ENCODE results near the gene FAM210B. TPM values are rescaled to one million over a fixed set of nuclear protein-coding genes. Genes with fewer than 3 reads are reported as not detected.

Gene FAM210B
- total and polyA plus RNA-seq, 5 experiments from 2014 or later = 25.2 to 32.9 (median 27.8) TPM

- H3K27ac Mint-ChIP-seq = peak overlapping the region in 1 of 10 donors; percentile 12
- no peak for DNase-seq
- H3K9me3 Mint-ChIP-seq = no peaks in the 10 kb centered on the region
- no peak for ATAC-seq
- H3K4me1 Mint-ChIP-seq = peaks cover 7 to 24% (median 17%) of the 10 kb centered on the region in 4 donors
- no peaks in the 10 kb centered on the region for H3K27me3 Mint-ChIP-seq
- POLR2A ChIA-PET = no interaction called here
- no peak overlapping the region for H3K4me3 Mint-ChIP-seq
- H3K36me3 Mint-ChIP-seq = peaks cover 5 to 30% (median 17%) of the 10 kb centered on the region in 3 donors
Observed at GRCh38 chr20:56362833-56363413, 4.1 kb downstream of the FAM210B start.

- DNase-seq = no peak
- H3K4me1 Mint-ChIP-seq = peaks cover 7 to 19% (median 15%) of the 10 kb centered on the region in 4 donors
- peaks cover 5 to 34% (median 17%) of the 10 kb centered on the region in 3 donors for H3K36me3 Mint-ChIP-seq
- H3K27me3 Mint-ChIP-seq = no peaks in the 10 kb centered on the region
- H3K9me3 Mint-ChIP-seq = no peaks in the 10 kb centered on the region
- peak overlapping the region in 1 of 10 donors; percentile 10 for H3K4me3 Mint-ChIP-seq
- no peak overlapping the region for H3K27ac Mint-ChIP-seq
- POLR2A ChIA-PET = no interaction called here
- no peak for ATAC-seq
Observed at GRCh38 chr20:56363491-56363890, 4.7 kb downstream of the FAM210B start.

GRCh38 chr20:56368351-56369134 is 9.8 kb downstream of the FAM210B start:
- Mint-ChIP-seq H3K36me3 (peaks cover 5 to 34% (median 19%) of the 10 kb centered on the region in 3 donors), H3K4me3 (no peak overlapping the region), H3K9me3 (no peaks in the 10 kb centered on the region), H3K4me1 (peaks cover 0 to 6% (median 0%) of the 10 kb centered on the region in 4 donors), H3K27ac (no peak overlapping the region), H3K27me3 (no peaks in the 10 kb centered on the region)
- POLR2A ChIA-PET = no interaction called here
- no peak for ATAC-seq
- no peak for DNase-seq

- POLR2A ChIA-PET = no interaction called here
Observed at GRCh38 chr20:56369179-56369578, 10.4 kb downstream of the FAM210B start.

GRCh38 chr20:56371977-56372376 is 13.2 kb downstream of the FAM210B start:
- DNase-seq (no peak), ATAC-seq (no peak)
- Mint-ChIP-seq H3K36me3 (peaks cover under 1 to 13% (median 4%) of the 10 kb centered on the region in 3 donors), H3K4me3 (no peak overlapping the region), H3K9me3 (no peaks in the 10 kb centered on the region), H3K27me3 (no peaks in the 10 kb centered on the region), H3K4me1 (peaks cover 0 to 8% (median 3%) of the 10 kb centered on the region in 4 donors), H3K27ac (no peak overlapping the region)
- POLR2A ChIA-PET = interaction anchor here (0.6 to 1.1 kb wide), 2 partner anchors 13 to 21 kb away, joined by 3 to 4 read pairs; partner anchors contain the start of gene FAM210B

More at GRCh38 chr20:56369179-56369578, 10.4 kb downstream of the FAM210B start:
- Mint-ChIP-seq H3K27me3 (no peaks in the 10 kb centered on the region), H3K36me3 (peaks cover 5 to 34% (median 15%) of the 10 kb centered on the region in 3 donors), H3K4me3 (no peak overlapping the region), H3K4me1 (peaks cover 0 to 6% (median 1%) of the 10 kb centered on the region in 4 donors), H3K9me3 (no peaks in the 10 kb centered on the region), H3K27ac (no peak overlapping the region)
- no peak for ATAC-seq
- no peak for DNase-seq

- Mint-ChIP-seq H3K4me1 (peaks cover 0 to 8% (median 3%) of the 10 kb centered on the region in 4 donors), H3K9me3 (no peaks in the 10 kb centered on the region), H3K27ac (peak overlapping the region in 2 of 10 donors; percentile 1 to 5), H3K27me3 (no peaks in the 10 kb centered on the region), H3K36me3 (peaks cover 0 to 5% (median 2%) of the 10 kb centered on the region in 3 donors), H3K4me3 (no peak overlapping the region)
- POLR2A ChIA-PET = interaction anchor here (1.1 kb wide), 1 partner anchor 14 kb away, joined by 4 read pairs; the partner anchor contains the start of gene FAM210B
- no peak for DNase-seq
- ATAC-seq = no peak
Observed at GRCh38 chr20:56372850-56373249, 14.1 kb downstream of the FAM210B start.

GRCh38 chr20:56373942-56374341 is 15.2 kb downstream of the FAM210B start:
- no peak overlapping the region for H3K27ac Mint-ChIP-seq
- POLR2A ChIA-PET = no interaction called here
- H3K9me3 Mint-ChIP-seq = no peaks in the 10 kb centered on the region
- H3K36me3 Mint-ChIP-seq = peaks cover 0 to 3% (median 0%) of the 10 kb centered on the region in 3 donors
- ATAC-seq (no peak), DNase-seq (no peak)
- no peak overlapping the region for H3K4me3 Mint-ChIP-seq
- H3K4me1 Mint-ChIP-seq = peaks cover 0 to 8% (median 3%) of the 10 kb centered on the region in 4 donors
- no peaks in the 10 kb centered on the region for H3K27me3 Mint-ChIP-seq

- no peak for ATAC-seq
- Mint-ChIP-seq H3K4me3 (no peak overlapping the region), H3K9me3 (no peaks in the 10 kb centered on the region), H3K4me1 (peaks cover 0 to 8% (median 3%) of the 10 kb centered on the region in 4 donors), H3K27ac (no peak overlapping the region), H3K27me3 (no peaks in the 10 kb centered on the region), H3K36me3 (peaks cover 0 to 2% (median 0%) of the 10 kb centered on the region in 3 donors)
- POLR2A ChIA-PET = no interaction called here
- no peak for DNase-seq
Observed at GRCh38 chr20:56376331-56376730, 17.6 kb downstream of the FAM210B start.

GRCh38 chr20:56378386-56378785 is 19.6 kb downstream of the FAM210B start:
- Mint-ChIP-seq H3K36me3 (peaks cover 0 to 3% (median 2%) of the 10 kb centered on the region in 3 donors), H3K4me3 (no peak overlapping the region), H3K27ac (no peak overlapping the region), H3K9me3 (no peaks in the 10 kb centered on the region), H3K27me3 (no peaks in the 10 kb centered on the region), H3K4me1 (peaks cover 0 to 8% (median 0%) of the 10 kb centered on the region in 4 donors)
- ATAC-seq (no peak), DNase-seq (no peak)
- POLR2A ChIA-PET = no interaction called here

GRCh38 chr20:56380375-56380774 is 21.6 kb downstream of the FAM210B start:
- DNase-seq (no peak), ATAC-seq (no peak)
- Mint-ChIP-seq H3K4me1 (peaks cover 0 to 6% (median 0%) of the 10 kb centered on the region in 4 donors), H3K4me3 (no peak overlapping the region), H3K27ac (no peak overlapping the region), H3K27me3 (no peaks in the 10 kb centered on the region), H3K9me3 (no peaks in the 10 kb centered on the region), H3K36me3 (peaks cover 0 to 3% (median 2%) of the 10 kb centered on the region in 3 donors)
- POLR2A ChIA-PET = no interaction called here

- DNase-seq (no peak), ATAC-seq (no peak)
- Mint-ChIP-seq H3K36me3 (peaks cover 0 to 3% (median 2%) of the 10 kb centered on the region in 3 donors), H3K27me3 (no peaks in the 10 kb centered on the region), H3K4me3 (no peak overlapping the region), H3K4me1 (no peaks in the 10 kb centered on the region), H3K9me3 (no peaks in the 10 kb centered on the region), H3K27ac (no peak overlapping the region)
- POLR2A ChIA-PET = no interaction called here
Observed at GRCh38 chr20:56381501-56381900, 22.7 kb downstream of the FAM210B start.

GRCh38 chr20:56382696-56383095 is 23.9 kb downstream of the FAM210B start:
- ATAC-seq (no peak), DNase-seq (no peak)
- peak overlapping the region in 1 of 10 donors; percentile 17 for H3K27ac Mint-ChIP-seq
- H3K9me3 Mint-ChIP-seq = no peaks in the 10 kb centered on the region
- no peak overlapping the region for H3K4me3 Mint-ChIP-seq
- POLR2A ChIA-PET = no interaction called here
- H3K36me3 Mint-ChIP-seq = peaks cover 0 to 3% (median 2%) of the 10 kb centered on the region in 3 donors
- H3K4me1 Mint-ChIP-seq = no peaks in the 10 kb centered on the region
- H3K27me3 Mint-ChIP-seq = no peaks in the 10 kb centered on the region

GRCh38 chr20:56383334-56383733 is 24.6 kb downstream of the FAM210B start:
- DNase-seq (no peak), ATAC-seq (no peak)
- Mint-ChIP-seq H3K27ac (no peak overlapping the region), H3K36me3 (peaks cover 0 to 4% (median 2%) of the 10 kb centered on the region in 3 donors), H3K4me1 (no peaks in the 10 kb centered on the region), H3K4me3 (no peak overlapping the region), H3K9me3 (no peaks in the 10 kb centered on the region), H3K27me3 (no peaks in the 10 kb centered on the region)
- POLR2A ChIA-PET = no interaction called here

Data from naive thymus-derived CD8-positive, alpha-beta T cell (primary cell).